KMS-11 (cell line): ENCODE data around the gene NLGN1.

Source experiments
- H2AFZ ChIP-seq: fragments of 200-600 bp; sonication (generic); 2 replicates; pipeline ENCODE4 v1.6.1; 2016; ENCODE audit warnings: antibody characterized with exemption, mixed run types, low read depth
- H3K27ac ChIP-seq: fragments of 200-600 bp; sonication (generic); 2 replicates; pipeline ENCODE4 v1.6.1; 2016; ENCODE audit warnings: mild to moderate bottlenecking, mixed run types
- H3K27me3 ChIP-seq: fragments of 200-600 bp; sonication (generic); 2 replicates; pipeline ENCODE4 v1.6.1; 2017; ENCODE audit warnings: mild to moderate bottlenecking, low read depth, mixed run types, moderate library complexity; ENCODE audit not compliant: insufficient read depth
- H3K36me3 ChIP-seq: fragments of 200-600 bp; sonication (generic); 2 replicates; pipeline ENCODE4 v1.6.1; 2017; ENCODE audit warnings: mild to moderate bottlenecking, mixed run types; ENCODE audit not compliant: insufficient read depth
- H3K4me1 ChIP-seq: fragments of 200-600 bp; sonication (generic); 2 replicates; pipeline ENCODE4 v1.6.1; 2016; ENCODE audit warnings: mild to moderate bottlenecking, low read depth, mixed run types; ENCODE audit not compliant: poor library complexity, severe bottlenecking
- H3K4me2 ChIP-seq: fragments of 200-600 bp; sonication (generic); 2 replicates; pipeline ENCODE4 v1.7.0; 2016; ENCODE audit warnings: mild to moderate bottlenecking, mixed run types
- H3K4me3 ChIP-seq: fragments of 200-600 bp; sonication (generic); IDR thresholded peaks from 2 replicates; pipeline ENCODE4 v1.6.1; 2017; ENCODE audit warnings: low read depth, low read length, mixed read lengths; ENCODE audit not compliant: insufficient read depth
- H3K79me2 ChIP-seq: fragments of 200-600 bp; sonication (generic); 2 replicates; pipeline ENCODE4 v1.6.1; 2016; ENCODE audit warnings: low read depth, mixed run types; ENCODE audit not compliant: insufficient read depth
- H3K9ac ChIP-seq: fragments of 200-600 bp; sonication (generic); 2 replicates; pipeline ENCODE4 v1.6.1; 2016; ENCODE audit warnings: mild to moderate bottlenecking, mixed run types
- H4K20me1 ChIP-seq: fragments of 200-600 bp; sonication (generic); 2 replicates; pipeline ENCODE4 v1.6.1; 2016; ENCODE audit warnings: mild to moderate bottlenecking, mixed run types; ENCODE audit not compliant: insufficient read depth
- TF ChIP-seq, protein P1 (sequence below): fragments of 200-600 bp; sonication (generic); conservative IDR thresholded peaks from 2 replicates; pipeline ENCODE4 v1.6.1; 2017; ENCODE audit warnings: low read depth, mild to moderate bottlenecking, antibody characterized with exemption, low read length, moderate library complexity, mixed read lengths

Gene NLGN1

DNA sequence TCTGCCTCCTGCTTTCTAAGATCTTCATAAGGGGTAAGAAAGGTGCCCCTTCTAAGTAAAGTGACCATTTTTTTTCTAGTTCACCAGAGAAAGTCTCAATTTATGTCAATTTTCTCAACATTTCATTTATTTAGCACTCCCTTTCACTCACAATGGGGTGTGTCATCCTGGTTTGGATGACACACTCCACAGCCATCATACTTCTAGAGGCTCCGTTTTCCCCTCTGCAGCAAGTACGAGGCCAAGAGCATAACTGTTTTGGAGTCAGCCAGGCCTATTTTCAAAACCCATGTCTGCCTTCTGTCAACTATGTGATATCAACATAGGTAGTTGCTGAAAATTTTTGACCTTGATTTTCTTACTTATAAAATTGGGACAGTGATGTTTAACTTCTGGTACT is 703.2 kb downstream of the NLGN1 start:
- Histone ChIP-seq H3K27ac (peak overlapping the region; percentile 53), H3K4me1 (peaks cover 18% of the 10 kb centered on the region), H3K36me3 (no peaks in the 10 kb centered on the region), H2AFZ (peak overlapping the region; percentile 51), H3K4me2 (peak overlapping the region; percentile 31; the same call in 1 of the 2 replicates), H3K4me3 (no peak overlapping the region), H4K20me1 (no peaks in the 10 kb centered on the region), H3K9ac (no peak overlapping the region; the same call in 1 of the 2 replicates), H3K27me3 (no peaks in the 10 kb centered on the region), H3K79me2 (no peaks in the 10 kb centered on the region)
- TF ChIP-seq, protein P1, sequence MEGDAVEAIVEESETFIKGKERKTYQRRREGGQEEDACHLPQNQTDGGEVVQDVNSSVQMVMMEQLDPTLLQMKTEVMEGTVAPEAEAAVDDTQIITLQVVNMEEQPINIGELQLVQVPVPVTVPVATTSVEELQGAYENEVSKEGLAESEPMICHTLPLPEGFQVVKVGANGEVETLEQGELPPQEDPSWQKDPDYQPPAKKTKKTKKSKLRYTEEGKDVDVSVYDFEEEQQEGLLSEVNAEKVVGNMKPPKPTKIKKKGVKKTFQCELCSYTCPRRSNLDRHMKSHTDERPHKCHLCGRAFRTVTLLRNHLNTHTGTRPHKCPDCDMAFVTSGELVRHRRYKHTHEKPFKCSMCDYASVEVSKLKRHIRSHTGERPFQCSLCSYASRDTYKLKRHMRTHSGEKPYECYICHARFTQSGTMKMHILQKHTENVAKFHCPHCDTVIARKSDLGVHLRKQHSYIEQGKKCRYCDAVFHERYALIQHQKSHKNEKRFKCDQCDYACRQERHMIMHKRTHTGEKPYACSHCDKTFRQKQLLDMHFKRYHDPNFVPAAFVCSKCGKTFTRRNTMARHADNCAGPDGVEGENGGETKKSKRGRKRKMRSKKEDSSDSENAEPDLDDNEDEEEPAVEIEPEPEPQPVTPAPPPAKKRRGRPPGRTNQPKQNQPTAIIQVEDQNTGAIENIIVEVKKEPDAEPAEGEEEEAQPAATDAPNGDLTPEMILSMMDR: no peak

DNA sequence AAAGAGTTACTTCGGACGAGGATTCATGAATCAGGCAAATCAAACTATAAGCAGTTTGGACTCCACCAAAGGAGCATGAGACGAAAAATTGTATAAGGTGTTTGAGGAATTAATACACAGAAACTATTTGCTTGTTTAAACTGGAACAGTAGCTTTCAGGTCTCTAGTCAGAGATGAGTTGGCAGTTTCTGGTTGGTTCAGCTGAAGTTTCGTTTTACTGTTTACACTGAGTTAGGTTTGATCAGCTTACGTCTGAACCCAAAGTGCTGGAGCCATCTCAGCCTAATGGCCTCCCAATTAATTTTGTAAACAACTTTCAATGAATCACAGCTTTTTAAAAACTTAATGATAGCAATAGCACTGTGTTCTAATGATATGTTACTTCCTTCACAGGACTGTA is 703.7 kb downstream of the NLGN1 start:
- Histone ChIP-seq H3K79me2 (no peaks in the 10 kb centered on the region), H3K4me1 (peaks cover 18% of the 10 kb centered on the region), H4K20me1 (no peaks in the 10 kb centered on the region), H2AFZ (peak overlapping the region; percentile 51), H3K4me3 (no peak overlapping the region), H3K9ac (peak overlapping the region; percentile 22; the same call in 1 of the 2 replicates), H3K27me3 (no peaks in the 10 kb centered on the region), H3K27ac (peak overlapping the region; percentile 53), H3K4me2 (peak overlapping the region; percentile 31; the same call in 1 of the 2 replicates), H3K36me3 (no peaks in the 10 kb centered on the region)
- TF ChIP-seq, protein P1: no peak

DNA sequence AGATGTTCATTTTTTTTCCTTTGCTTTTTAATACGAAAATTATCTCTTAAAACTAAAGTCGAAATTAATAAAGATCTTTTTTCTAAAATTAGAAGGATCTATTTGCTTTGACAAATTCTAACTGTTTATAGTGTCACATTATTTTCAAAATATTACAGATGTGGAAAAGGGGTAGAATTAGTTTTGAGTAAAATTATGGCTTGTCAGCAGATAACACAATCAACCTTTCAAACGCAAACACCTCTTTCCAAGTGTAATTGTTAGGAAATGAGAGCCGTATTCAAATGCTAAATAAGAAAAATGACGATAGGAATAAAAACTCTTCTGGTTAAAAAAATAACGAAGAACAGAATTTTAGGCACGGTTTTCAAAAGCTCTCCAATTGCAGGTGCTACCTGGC is 704.7 kb downstream of the NLGN1 start:
- TF ChIP-seq, protein P1: no peak
- H2AFZ ChIP-seq: no peak overlapping the region
- no peaks in the 10 kb centered on the region for H3K79me2 ChIP-seq
- peaks cover 18% of the 10 kb centered on the region for H3K4me1 ChIP-seq
- no peaks in the 10 kb centered on the region for H3K27me3 ChIP-seq
- H3K9ac ChIP-seq: no peak overlapping the region
- H3K4me2 ChIP-seq: no peak overlapping the region
- no peaks in the 10 kb centered on the region for H4K20me1 ChIP-seq
- no peak overlapping the region for H3K4me3 ChIP-seq
- H3K36me3 ChIP-seq: no peaks in the 10 kb centered on the region
- no peak overlapping the region for H3K27ac ChIP-seq

DNA sequence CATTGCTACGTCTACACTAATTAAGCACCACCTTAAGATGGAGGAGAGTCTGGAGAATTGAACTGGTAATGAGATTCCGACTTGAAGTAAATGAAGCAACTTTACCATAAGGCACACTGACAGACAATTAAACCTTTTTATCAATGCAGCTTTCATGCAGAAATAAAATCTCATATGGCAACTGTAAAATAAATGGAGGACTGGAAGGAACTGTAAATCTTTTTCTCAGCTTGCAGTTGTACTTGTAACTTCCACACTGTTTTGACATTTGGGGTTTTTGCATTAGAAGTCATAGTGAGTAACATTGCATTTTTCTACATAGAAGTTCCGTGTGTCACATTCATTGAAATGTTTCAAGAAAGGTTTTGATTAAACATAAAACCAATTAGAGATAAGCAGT is 705.3 kb downstream of the NLGN1 start:
- Histone ChIP-seq H3K4me2 (no peak overlapping the region), H3K9ac (no peak overlapping the region), H3K27me3 (no peaks in the 10 kb centered on the region), H3K36me3 (no peaks in the 10 kb centered on the region), H2AFZ (no peak overlapping the region), H3K4me1 (peaks cover 18% of the 10 kb centered on the region), H3K4me3 (no peak overlapping the region), H3K27ac (no peak overlapping the region), H4K20me1 (no peaks in the 10 kb centered on the region), H3K79me2 (no peaks in the 10 kb centered on the region)
- TF ChIP-seq, protein P1: no peak

DNA sequence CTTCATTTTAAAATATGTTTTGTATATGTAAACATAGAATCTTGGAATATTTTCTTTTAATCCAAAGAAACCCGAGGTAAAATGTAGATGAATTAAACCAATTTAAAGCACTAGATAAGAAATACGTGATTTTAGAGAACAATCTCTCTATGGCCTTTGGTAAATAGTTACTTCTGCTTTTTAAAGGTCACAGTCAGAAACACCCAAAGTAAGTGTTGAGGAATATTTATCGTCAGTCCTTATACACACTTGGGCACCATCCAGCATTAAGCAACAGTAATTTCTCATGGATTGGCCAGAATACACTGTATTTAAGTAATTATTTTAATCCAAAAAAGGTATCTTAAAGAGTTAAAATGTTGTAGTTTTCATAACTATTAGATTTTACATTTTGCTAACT is 713.2 kb downstream of the NLGN1 start:
- no peak overlapping the region for H3K27ac ChIP-seq
- TF ChIP-seq, protein P1: no peak
- H3K9ac ChIP-seq: no peak overlapping the region
- no peak overlapping the region for H2AFZ ChIP-seq
- H3K36me3 ChIP-seq: no peaks in the 10 kb centered on the region
- no peak overlapping the region for H3K4me3 ChIP-seq
- no peak overlapping the region for H3K4me2 ChIP-seq
- H4K20me1 ChIP-seq: no peaks in the 10 kb centered on the region
- no peaks in the 10 kb centered on the region for H3K79me2 ChIP-seq
- no peaks in the 10 kb centered on the region for H3K4me1 ChIP-seq
- no peaks in the 10 kb centered on the region for H3K27me3 ChIP-seq
